Mesothelial cell of epicardium (in vitro differentiated cells): ENCODE data around the gene NUBP2. TPM values are rescaled to one million over a fixed set of nuclear protein-coding genes. Genes with fewer than 3 reads are reported as not detected.

Source experiments
- DNase-seq, 2 experiments: peaks; one replicate each; pipeline ENCODE4 v3.0.0; 2021; ENCODE audit warnings: low spot score in 2 of 2; ENCODE audit not compliant: unreplicated experiment in 2 of 2
- H3K27ac Mint-ChIP-seq: 2 replicates; pipeline ENCODE4 v1.8.0; 2021; ENCODE audit warnings: mixed read lengths
- H3K27me3 Mint-ChIP-seq: 2 replicates; pipeline ENCODE4 v1.8.0; 2021; ENCODE audit warnings: low read depth, mixed read lengths
- H3K36me3 Mint-ChIP-seq: 2 replicates; pipeline ENCODE4 v1.8.0; 2021; ENCODE audit warnings: mixed read lengths
- H3K4me1 Mint-ChIP-seq: 2 replicates; pipeline ENCODE4 v1.8.0; 2021; ENCODE audit warnings: mixed read lengths
- H3K4me3 Mint-ChIP-seq: 2 replicates; pipeline ENCODE4 v1.8.0; 2021; ENCODE audit warnings: mild to moderate bottlenecking, moderate library complexity, mixed read lengths
- H3K9me3 Mint-ChIP-seq: 2 replicates; pipeline ENCODE4 v1.8.0; 2021; ENCODE audit warnings: mixed read lengths
- CTCF ChIP-seq: fragments of 200-600 bp; sonication (generic); IDR thresholded peaks from one replicate; pipeline ENCODE4 v1.5.0; 2021; ENCODE audit warnings: antibody characterized with exemption; ENCODE audit not compliant: unreplicated experiment
- total RNA-seq: library from RNA; stranded (reverse); gene quantifications from 3 replicates; pipeline ENCODE4 v1.2.1, GENCODE V29; 2021

Gene NUBP2
- total RNA-seq, 1 donor from 2014 or later = 63.6 TPM

GRCh38 chr16:1810106-1810505, 27.3 kb downstream of the NUBP2 start:
- TF ChIP-seq CTCF = no peak
- Mint-ChIP-seq H3K4me3 (no peak overlapping the region), H3K27me3 (no peaks in the 10 kb centered on the region), H3K36me3 (peaks cover 30% of the 10 kb centered on the region), H3K9me3 (peaks cover 4% of the 10 kb centered on the region), H3K27ac (peak overlapping the region; percentile 50), H3K4me1 (no peaks in the 10 kb centered on the region)
- DNase-seq = no peak

GRCh38 chr16:1810536-1810935, 27.8 kb downstream of the NUBP2 start:
- peaks cover 33% of the 10 kb centered on the region for H3K36me3 Mint-ChIP-seq
- no peak for TF ChIP-seq CTCF
- no peak overlapping the region for H3K27ac Mint-ChIP-seq
- no peak overlapping the region for H3K4me3 Mint-ChIP-seq
- H3K27me3 Mint-ChIP-seq = no peaks in the 10 kb centered on the region
- H3K9me3 Mint-ChIP-seq = peaks cover 4% of the 10 kb centered on the region
- no peak for DNase-seq
- H3K4me1 Mint-ChIP-seq = no peaks in the 10 kb centered on the region

- H3K4me3 Mint-ChIP-seq = no peak overlapping the region
- TF ChIP-seq CTCF = no peak
- H3K27ac Mint-ChIP-seq = no peak overlapping the region
- H3K27me3 Mint-ChIP-seq = no peaks in the 10 kb centered on the region
- no peak for DNase-seq
- no peaks in the 10 kb centered on the region for H3K4me1 Mint-ChIP-seq
- H3K36me3 Mint-ChIP-seq = peaks cover 18% of the 10 kb centered on the region
- no peaks in the 10 kb centered on the region for H3K9me3 Mint-ChIP-seq
These were observed 30.0 kb downstream of the NUBP2 start for GRCh38 chr16:1812732-1813163.

- Mint-ChIP-seq H3K27me3 (no peaks in the 10 kb centered on the region), H3K36me3 (peaks cover 14% of the 10 kb centered on the region), H3K27ac (no peak overlapping the region), H3K9me3 (no peaks in the 10 kb centered on the region), H3K4me1 (no peaks in the 10 kb centered on the region), H3K4me3 (no peak overlapping the region)
- DNase-seq = no peak
- no peak for TF ChIP-seq CTCF
These were observed 32.7 kb downstream of the NUBP2 start for GRCh38 chr16:1815461-1815860.

GRCh38 chr16:1816396-1817275, 33.9 kb downstream of the NUBP2 start:
- H3K4me3 Mint-ChIP-seq = no peak overlapping the region
- no peaks in the 10 kb centered on the region for H3K4me1 Mint-ChIP-seq
- no peak for DNase-seq
- H3K9me3 Mint-ChIP-seq = no peaks in the 10 kb centered on the region
- no peak overlapping the region for H3K27ac Mint-ChIP-seq
- no peaks in the 10 kb centered on the region for H3K27me3 Mint-ChIP-seq
- peaks cover 14% of the 10 kb centered on the region for H3K36me3 Mint-ChIP-seq
- TF ChIP-seq CTCF = no peak
